Right cardiac atrium (tissue), 5 donors: ENCODE data around the gene FAM118A. TPM values are rescaled to one million over a fixed set of nuclear protein-coding genes. Genes with fewer than 3 reads are reported as not detected.

ENCODE experiments used
- ATAC-seq, 2 donors: fragments of 200-7000 bp; cut with Tn5 transposase; one replicate each; pipeline versions ENCODE4 v1.8.0 to v1.9.1; 2020; ENCODE audit warnings: moderate library complexity in 2 of 2, mild to moderate bottlenecking in 1 of 2
- DNase-seq, 3 donors: peaks; one replicate each; pipeline ENCODE4 v3.0.0-alpha.2; 2020
- H3K27ac ChIP-seq: one replicate; pipeline ENCODE4 v1.5.1; 2013; ENCODE audit warnings: mild to moderate bottlenecking, low read length, control low read depth, moderate library complexity
- H3K27me3 ChIP-seq: one replicate; pipeline ENCODE4 v1.6.1; 2013; ENCODE audit not compliant: control insufficient read depth, insufficient read depth
- H3K4me1 ChIP-seq: one replicate; pipeline ENCODE4 v1.6.1; 2013; ENCODE audit warnings: low read length; ENCODE audit not compliant: control insufficient read depth, insufficient read depth
- H3K4me3 ChIP-seq: one replicate; pipeline ENCODE4 v1.5.1; 2013; ENCODE audit warnings: low read length, control low read depth
- H3K9me3 ChIP-seq: one replicate; pipeline ENCODE4 v1.6.1; 2013; ENCODE audit warnings: low read length; ENCODE audit not compliant: control insufficient read depth
- WGBS: extraction: QIAGEN DNeasy Blood & Tissue Kit; methylation state at CpG from one replicate; pipeline ENCODE4 v1.1.7; 2013; 5-methylcytosine and 5-hydroxymethylcytosine counted together
- intact Hi-C, 4 donors: fragments of 100-400 bp; cut with DNase I; formaldehyde crosslinking; loops; one replicate each; pipeline versions ENCODE4 v1.11.0 to v1.14.0; 2022 to 2023
- polyA plus RNA-seq: library from polyadenylated mRNA; stranded (reverse); fragments of 200-250 nt; gene quantifications from one replicate; pipeline ENCODE4 v1.2.3, GENCODE V29; 2013
- total RNA-seq, 4 donors: library from RNA; stranded (reverse); fragmentation: NEBNext Ultra II Directional; extraction: Animal tissue kit (Norgen Biotek cat#: 25700); gene quantifications; one replicate each; pipeline ENCODE4 v1.2.1, GENCODE V29; 2021
- donor health status: healthy with polysubstance abuse.
- donor health status: DM: no; HTN: yes; CAD: no.
- donor health status: DM: no; HTN: no; CAD: no.
- donor health status: DM: no; HTN: yes; CAD: no; lungs with severe emphysema.
- donor health status: DM: yes; HTN: yes; CAD: no.

FAM118A gene
- total and polyA plus RNA-seq, 5 donors: 21.1 to 31.8 (median 26.6) TPM

DNA sequence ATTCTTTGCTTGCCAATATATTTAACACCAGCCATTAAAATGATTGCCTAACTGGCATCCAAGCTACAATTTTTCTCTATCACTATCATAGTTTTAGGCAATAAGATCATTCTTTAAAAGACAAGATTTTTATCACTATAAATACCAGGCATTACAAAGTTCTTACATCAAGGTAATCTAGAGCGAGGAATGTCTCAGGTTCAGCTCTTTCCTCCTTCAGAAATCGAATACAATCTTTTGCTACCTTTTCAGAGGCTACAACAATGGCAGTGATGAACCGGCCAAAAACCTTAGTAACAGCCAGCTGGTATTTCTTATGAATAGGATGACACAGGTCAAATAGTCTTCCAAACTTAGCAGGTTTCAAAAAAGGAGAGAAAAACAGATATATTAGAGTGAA lies 79.8 kb downstream of the FAM118A start:
- no peak for DNase-seq
- intact Hi-C loops: no loop called here
- WGBS: 82% methylated on average over 3 of the region's 3 CpGs
- Histone ChIP-seq H3K4me1 (no peaks in the 10 kb centered on the region), H3K4me3 (no peak overlapping the region), H3K27me3 (no peaks in the 10 kb centered on the region), H3K9me3 (no peaks in the 10 kb centered on the region), H3K27ac (no peak overlapping the region)
- no peak for ATAC-seq

Other genes starting within 250 kb of the FAM118A start
- gene NUP50, start 146.0 kb upstream of the FAM118A start, total RNA-seq: 10 to 100 TPM; 15.3 to 24.8 (median 19.7) TPM
- gene NUP50, start 146.0 kb upstream of the FAM118A start, polyA plus RNA-seq: 5.8 TPM
- 10 to 100 TPM; 23.3 to 34.1 (median 25.6) TPM for gene KIAA0930, start 69.0 kb upstream of the FAM118A start, total RNA-seq
- gene KIAA0930, start 69.0 kb upstream of the FAM118A start, polyA plus RNA-seq: 14.8 TPM
- not detected for gene UPK3A, start 25.0 kb upstream of the FAM118A start, total RNA-seq
- gene UPK3A, start 25.0 kb upstream of the FAM118A start, polyA plus RNA-seq: not detected
- not detected for gene SMC1B, start 103.7 kb downstream of the FAM118A start, total RNA-seq
- gene SMC1B, start 103.7 kb downstream of the FAM118A start, polyA plus RNA-seq: not detected
- gene RIBC2, start 103.8 kb downstream of the FAM118A start, total RNA-seq: under 1 TPM in 1 of 4 donors, not detected in 3; 0.29 TPM
- 0.16 TPM for gene RIBC2, start 103.8 kb downstream of the FAM118A start, polyA plus RNA-seq
- gene FBLN1, start 192.9 kb downstream of the FAM118A start, total RNA-seq: 100 to 1,000 TPM; 286 to 456 (median 397) TPM
- gene FBLN1, start 192.9 kb downstream of the FAM118A start, polyA plus RNA-seq: 228 TPM